Middle frontal gyrus (tissue), 1 donor: ENCODE results near the gene ZFAND5.

Experiments used
- DNase-seq: peaks from one replicate; pipeline ENCODE4 v3.0.0-alpha.2; 2015; ENCODE audit warnings: low spot score; ENCODE audit errors: extremely low spot score

ZFAND5 gene

DNA sequence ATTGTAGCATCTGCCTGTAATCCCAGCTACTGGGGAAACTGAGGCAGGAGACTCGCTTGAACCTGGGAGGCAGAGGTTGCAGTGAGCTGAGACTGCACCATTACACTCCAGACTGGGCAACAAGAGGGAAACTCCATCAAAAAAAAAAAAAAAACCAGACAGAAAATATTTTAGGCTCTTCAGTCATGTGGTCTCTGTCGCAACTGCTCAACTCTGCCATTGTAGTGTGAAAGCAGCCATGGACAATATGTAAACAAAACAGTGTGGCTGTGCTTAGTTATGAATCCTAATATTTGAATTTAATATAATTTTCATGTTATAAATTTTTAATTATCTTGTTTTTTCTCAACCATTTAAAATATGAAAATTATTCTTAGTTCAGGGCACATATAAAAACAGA lies 38.4 kb downstream of the ZFAND5 start:
- DNase-seq, result no peak

DNA sequence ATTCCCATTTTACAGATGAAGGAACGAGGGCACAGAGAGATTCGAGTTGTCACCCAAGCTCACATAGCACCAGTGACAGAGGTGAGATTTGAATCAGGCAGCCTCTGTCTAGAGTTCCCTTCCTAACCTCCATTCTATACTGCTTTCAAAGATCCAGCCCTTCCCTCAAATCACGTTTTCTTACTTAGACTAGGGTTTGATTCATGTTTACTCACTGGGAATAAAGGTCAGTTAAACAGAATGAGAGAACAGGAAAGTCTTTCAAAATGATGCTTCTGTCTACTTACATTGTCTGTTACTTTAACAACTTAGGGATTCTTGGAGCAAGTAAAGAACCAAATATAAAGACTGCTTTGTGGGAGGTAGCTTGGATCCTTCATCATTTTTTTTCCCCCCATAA lies 40.0 kb downstream of the ZFAND5 start:
- DNase-seq, result no peak

DNA sequence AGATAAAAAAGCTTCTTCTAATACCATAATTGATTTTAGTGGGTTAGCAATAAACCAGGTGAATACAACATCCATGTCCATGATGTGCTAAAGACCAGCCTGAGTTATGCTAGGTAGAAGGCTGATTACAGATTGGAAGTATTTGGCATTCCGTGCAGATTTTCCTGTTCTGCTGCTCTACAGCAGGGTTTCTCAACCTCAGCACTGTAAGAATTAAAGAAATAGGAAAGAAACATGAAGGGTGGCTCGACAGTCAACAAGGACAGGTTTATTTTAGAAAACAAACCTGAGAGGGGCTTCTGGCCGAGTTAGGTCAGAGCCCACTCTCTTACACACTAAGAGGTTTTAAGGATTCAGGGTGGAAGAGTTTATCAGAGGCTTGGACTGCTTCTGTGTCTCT lies 42.3 kb downstream of the ZFAND5 start:
- no peak for DNase-seq

DNA sequence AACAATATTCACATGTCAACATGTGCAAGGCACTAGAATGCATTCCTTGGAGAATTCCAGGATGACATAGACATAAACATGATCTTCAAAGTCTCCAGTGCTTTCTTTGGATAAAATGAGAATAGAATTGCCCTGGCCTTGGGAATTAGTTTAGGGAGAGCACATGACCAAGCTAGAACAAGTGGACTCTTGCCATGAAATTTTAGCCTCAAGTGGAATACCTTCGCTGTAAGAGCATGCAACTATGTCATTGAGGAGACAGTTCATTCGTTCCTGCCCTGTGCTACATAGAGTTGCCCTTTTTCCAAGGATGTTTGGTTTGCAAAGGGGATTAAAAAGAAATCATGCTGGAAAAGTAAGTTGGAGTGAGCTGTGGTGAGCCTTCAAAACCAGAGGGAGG lies 42.7 kb downstream of the ZFAND5 start:
- no peak for DNase-seq

DNA sequence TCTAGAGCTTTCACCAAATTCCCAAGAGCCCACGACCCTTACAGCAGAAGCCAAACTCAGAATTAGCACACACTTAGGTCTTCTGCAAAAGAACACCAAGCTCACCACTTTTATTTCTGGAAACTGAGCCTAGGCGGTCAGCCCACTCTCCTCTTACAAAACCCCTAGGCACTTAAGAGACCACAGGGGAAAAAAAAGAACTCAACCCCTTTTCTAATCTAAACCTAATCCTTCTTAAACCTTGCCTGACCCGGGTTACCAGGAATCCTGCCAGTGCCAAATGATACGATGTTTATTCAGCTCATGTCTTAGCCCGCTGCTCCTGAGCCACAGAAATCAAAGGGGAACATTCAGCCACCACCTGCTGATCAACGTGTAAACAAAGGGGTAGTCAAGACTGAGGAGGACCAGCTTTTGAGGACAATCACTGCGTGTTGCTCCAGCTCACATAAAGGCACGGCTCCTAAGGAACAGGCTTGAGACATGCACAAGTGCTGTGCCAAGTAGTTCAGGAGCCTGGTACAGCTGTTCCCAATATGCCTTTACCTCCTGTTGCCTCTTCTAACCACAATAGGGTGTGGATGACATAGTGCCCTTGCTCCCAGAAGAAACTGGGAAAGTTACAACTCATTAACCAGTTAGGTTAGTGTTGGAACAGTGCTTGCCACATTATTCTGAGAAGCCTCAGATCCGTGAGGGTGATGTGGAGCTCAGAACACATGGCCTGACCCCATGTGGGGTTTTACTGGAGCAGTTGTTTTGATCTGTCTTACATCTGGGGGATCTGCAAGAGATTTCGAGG lies 49.3 kb downstream of the ZFAND5 start:
- DNase-seq, result no peak

DNA sequence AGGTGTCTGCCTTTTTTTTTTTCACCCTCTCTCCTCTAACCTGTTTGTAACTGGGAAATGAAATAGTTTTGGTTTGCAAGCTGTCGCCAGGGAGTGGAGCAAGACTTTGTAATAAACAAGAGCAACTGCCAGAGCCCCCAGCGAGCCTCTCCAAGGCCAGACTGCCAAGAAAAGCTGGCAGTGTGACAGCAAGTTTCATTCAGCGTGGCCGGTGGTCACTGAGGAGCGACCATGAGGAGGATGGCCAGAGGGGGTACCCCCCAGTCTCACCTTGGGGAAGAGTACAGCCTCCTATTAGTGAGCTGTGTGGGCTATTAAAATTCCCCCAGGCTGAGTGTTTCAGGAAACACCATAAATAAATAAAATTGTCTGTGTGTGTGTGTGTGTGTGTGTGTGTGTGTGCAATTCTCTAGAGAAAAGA lies 49.9 kb downstream of the ZFAND5 start:
- DNase-seq, result no peak

DNA sequence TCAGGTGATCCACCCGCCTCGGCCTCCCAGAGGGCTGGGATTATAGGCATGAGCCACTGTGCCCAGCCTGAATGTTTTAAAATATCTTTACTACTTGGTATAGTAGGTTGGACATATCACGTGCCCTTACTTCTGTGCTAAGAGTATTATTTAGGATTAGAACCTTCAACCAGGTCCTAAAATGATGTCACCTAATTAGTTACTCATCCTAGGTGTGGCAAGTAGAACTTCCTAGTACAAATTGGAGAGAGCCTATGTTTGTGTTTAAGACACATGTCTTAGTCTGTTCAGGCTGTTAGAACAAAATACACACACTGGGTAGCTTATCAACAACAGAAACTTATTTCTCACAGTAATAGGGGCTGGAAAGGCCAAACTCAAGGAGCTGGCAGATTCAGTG lies 51.5 kb downstream of the ZFAND5 start:
- DNase-seq, result no peak

DNA sequence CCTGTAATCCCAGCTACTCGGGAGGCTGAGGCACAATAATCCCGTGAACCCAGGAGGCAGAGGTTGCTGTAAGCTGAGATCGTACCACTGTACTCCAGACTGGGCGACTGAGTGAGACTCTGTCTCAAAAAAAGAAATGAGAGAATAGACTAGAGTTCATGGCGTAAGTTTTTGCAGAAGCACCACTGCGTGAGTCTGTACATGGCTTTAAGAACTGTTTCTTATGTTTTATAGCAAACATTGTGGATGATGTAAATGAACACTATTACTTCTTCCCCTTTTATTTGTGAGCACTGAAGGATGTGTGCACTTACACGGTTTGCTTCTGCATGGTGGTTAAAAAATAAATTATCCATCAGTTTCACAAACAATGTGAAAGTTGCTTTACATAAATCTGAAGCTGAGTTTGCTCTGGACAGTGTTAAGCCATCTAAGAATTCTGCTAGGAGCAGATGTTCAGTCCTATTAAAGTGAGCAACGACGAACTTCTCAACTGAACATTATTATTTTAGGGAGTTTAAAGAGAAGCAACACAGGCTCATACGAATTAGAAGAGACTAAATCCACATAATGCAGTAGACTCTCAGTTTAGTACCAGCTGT lies 52.5 kb downstream of the ZFAND5 start:
- no peak for DNase-seq

DNA sequence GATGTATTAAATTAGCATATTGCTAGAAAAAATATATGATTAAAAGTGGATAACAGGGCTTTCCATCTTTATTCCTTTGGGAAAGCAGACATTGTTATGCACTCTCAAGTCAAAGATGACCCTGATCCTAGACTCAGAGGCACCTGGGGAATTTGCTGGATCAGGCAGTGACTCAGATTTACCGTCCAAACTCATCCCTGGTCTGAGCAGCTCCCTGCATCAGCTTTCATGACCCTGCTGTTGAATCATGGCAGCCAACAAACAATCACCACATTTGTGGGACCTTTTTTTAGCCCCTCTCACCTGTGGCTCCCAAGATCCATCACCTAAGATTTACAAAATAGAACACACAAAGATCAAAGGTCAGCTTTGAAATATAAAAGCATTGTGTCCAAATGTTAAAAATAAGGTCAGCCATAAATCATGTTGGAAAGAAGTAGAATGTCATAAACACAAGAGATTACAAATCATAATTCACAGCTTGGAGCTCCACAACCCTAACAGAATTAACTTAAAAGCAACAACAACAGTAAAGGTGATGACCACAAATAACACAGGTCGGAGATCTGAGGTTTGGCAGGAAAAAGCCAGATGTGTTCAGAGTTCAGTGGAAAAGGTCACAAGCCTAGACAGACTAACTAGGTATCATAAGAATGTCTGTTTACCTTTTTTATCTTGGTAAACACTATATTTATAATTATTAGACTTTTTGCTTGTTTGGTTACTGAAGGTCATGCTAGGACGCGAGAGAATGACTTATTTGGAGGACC lies 55.5 kb downstream of the ZFAND5 start:
- no peak for DNase-seq

DNA sequence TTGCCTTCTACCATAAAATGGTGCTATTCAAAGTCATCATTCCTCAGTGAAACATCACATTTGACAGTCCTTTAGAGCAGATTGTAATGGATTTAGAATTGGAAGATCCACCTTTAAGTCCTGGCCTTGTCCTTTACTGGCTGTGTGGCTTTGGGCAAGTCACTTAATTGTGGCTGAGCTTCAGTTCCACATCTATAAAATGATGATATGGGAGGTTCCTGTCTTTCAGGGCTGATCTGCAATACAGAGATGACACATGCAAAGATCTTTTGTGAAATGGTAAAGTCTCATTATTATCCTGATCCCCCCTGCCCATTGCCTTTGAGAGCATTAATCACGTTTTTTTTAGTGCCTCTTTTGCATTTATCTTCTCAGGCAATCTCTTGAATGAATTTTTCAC lies 58.2 kb downstream of the ZFAND5 start:
- no peak for DNase-seq

DNA sequence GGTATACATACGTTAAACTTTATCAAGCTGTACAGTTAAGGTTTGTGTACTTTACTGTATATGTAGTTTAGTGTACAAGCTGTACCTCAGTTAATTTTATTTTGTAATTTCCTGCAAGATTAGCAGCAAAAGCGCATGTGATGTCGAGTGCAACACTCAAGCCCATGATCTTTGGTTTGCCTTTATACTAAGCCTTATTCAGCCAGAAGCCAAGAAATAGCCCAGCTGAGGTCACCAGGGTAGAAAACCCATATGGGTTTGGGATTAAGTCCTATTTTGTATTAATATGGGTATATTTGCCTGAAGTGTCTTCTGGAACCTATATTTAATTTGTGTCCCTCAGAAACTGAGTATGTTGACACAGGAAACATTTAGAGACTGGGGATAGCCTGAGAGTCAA lies 59.3 kb downstream of the ZFAND5 start:
- no peak for DNase-seq

DNA sequence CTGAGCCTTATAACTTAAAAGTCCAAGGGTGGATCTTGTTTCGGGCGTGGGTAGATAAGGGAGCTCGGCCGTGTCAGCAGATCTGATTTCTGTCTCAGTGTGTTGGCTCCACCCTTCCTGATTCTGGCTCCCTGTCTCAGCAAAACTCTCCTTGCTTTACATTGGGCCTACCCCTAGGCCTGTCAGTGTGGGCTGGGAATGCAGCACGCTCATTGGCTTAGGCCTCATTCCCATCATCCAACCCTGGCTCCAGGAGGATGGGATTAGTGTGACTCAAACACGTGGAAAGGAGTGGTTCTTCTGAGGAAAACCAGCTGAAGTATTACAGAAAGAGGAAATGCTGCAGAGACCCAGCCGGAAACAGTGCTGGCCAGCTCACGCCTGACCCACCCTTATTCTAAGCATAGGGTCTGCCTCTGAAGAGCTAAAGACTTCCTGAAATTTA lies 59.9 kb downstream of the ZFAND5 start:
- DNase-seq, result no peak

DNA sequence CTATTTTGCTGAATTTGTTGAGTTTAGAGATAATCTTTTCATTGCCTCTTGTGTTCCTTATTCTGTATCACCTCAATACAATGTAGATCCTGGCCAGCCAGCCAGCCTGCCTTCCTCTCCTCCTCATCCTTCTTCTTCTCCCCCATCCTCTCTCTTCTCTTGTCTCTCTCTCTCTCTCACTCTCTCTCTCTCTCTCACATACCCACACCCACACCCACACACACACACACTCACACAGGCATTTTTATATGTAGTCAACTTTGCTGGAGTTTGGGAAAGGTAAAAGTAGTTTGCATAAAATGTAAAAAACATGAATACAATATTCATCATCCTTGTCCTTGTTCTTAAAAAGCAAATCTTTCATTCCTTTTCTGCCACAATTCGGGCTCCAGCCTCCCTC lies 60.5 kb downstream of the ZFAND5 start:
- DNase-seq, result no peak
